Caco-2 (cell line): Measurements from ENCODE around the gene CPNE1. TPM values are rescaled to one million over a fixed set of nuclear protein-coding genes. Genes with fewer than 3 reads are reported as not detected.
A peak's percentile ranks its signal among the peaks of the same experiment; 100 is the strongest.

Source experiments
- BruUV-seq: library from RNA; stranded (reverse); fragments of 400-500 nt; replicated peaks from 2 replicates; lab custom pipeline; 2021; lab: Mats Ljungman, UMichigan
- CTCF ChIA-PET: fragments of 300-600 bp; sonication (Branson Sonifier 250); formaldehyde crosslinking; loops from one replicate; lab custom pipeline; 2022; ENCODE audit warnings: antibody characterized with exemption; lab: Charles Lee
- POLR2A ChIA-PET: fragments of 300-600 bp; sonication (Branson Sonifier 250); formaldehyde crosslinking; loops from one replicate; lab custom pipeline; 2022; ENCODE audit warnings: antibody characterized with exemption; lab: Charles Lee
- DNase-seq, 2 experiments: peaks; one replicate each; pipeline versions ENCODE4 v3.0.0 to v3.0.0-alpha.2; 2020 to 2022
- H3K27me3 ChIP-seq: replicated peaks from 2 replicates; pipeline ENCODE4 v1.6.0; 2011; ENCODE audit warnings: low read length; ENCODE audit not compliant: control insufficient read depth, insufficient read depth
- H3K36me3 ChIP-seq: 2 replicates; pipeline ENCODE4 v1.5.1; 2011; ENCODE audit warnings: low read length; ENCODE audit not compliant: control insufficient read depth, insufficient read depth
- H3K4me1 ChIP-seq: fragments of 250-450 bp; sonication (Bioruptor Pico); 2 replicates; pipeline ENCODE4 v1.5.1; 2020; ENCODE audit warnings: mild to moderate bottlenecking
- H3K4me3 ChIP-seq: 2 replicates; pipeline ENCODE4 v1.5.1; 2011; ENCODE audit warnings: low read depth, mild to moderate bottlenecking, control low read depth, low read length
- H3K9me3 ChIP-seq: fragments of 250-450 bp; sonication (Bioruptor Pico); 2 replicates; pipeline ENCODE4 v1.5.1; 2020; ENCODE audit warnings: mild to moderate bottlenecking, moderate library complexity
- H3K27ac Mint-ChIP-seq: one replicate; pipeline ENCODE4 v1.8.0; 2022; ENCODE audit warnings: mixed read lengths; ENCODE audit not compliant: unreplicated experiment
- H3K27me3 Mint-ChIP-seq: one replicate; pipeline ENCODE4 v1.8.0; 2022; ENCODE audit warnings: mixed read lengths; ENCODE audit not compliant: insufficient read depth, unreplicated experiment
- H3K36me3 Mint-ChIP-seq: one replicate; pipeline ENCODE4 v1.8.0; 2022; ENCODE audit warnings: mild to moderate bottlenecking, mixed read lengths; ENCODE audit not compliant: insufficient read depth, unreplicated experiment
- H3K4me1 Mint-ChIP-seq: one replicate; pipeline ENCODE4 v1.8.0; 2022; ENCODE audit warnings: low read depth, mixed read lengths; ENCODE audit not compliant: unreplicated experiment
- H3K4me3 Mint-ChIP-seq: one replicate; pipeline ENCODE4 v1.8.0; 2022; ENCODE audit warnings: mild to moderate bottlenecking, moderate library complexity, mixed read lengths; ENCODE audit not compliant: unreplicated experiment
- H3K9me3 Mint-ChIP-seq: one replicate; pipeline ENCODE4 v1.8.0; 2022; ENCODE audit warnings: mixed read lengths; ENCODE audit not compliant: unreplicated experiment
- intact Hi-C: fragments of 100-400 bp; cut with micrococcal nuclease; formaldehyde crosslinking; loops from one replicate; pipeline ENCODE4 v1.10.0; 2022; ENCODE audit not compliant: unreplicated experiment
- total RNA-seq: library from RNA; stranded (reverse); gene quantifications from 2 replicates; pipeline ENCODE4 v1.2.3, GENCODE V29; 2022
- TF ChIP-seq, protein P1 (sequence below), 2 experiments: fragments of 200-600 bp in 1 of 2; IDR thresholded peaks; 1 replicate in 1 of 2; 2 replicates in 1 of 2; pipeline versions ENCODE4 v1.5.1 to v1.8.0; 2011 to 2022; ENCODE audit warnings: antibody characterized with exemption in 1 of 2, control low read depth in 1 of 2, inconsistent platforms in 1 of 2, low read depth in 1 of 2, low read length in 1 of 2, mild to moderate bottlenecking in 1 of 2, moderate library complexity in 1 of 2; ENCODE audit not compliant: insufficient read depth in 1 of 2, severe bottlenecking in 1 of 2, unreplicated experiment in 1 of 2

The CPNE1 gene
- total RNA-seq, 1 experiment from 2014 or later = 833 TPM

DNA sequence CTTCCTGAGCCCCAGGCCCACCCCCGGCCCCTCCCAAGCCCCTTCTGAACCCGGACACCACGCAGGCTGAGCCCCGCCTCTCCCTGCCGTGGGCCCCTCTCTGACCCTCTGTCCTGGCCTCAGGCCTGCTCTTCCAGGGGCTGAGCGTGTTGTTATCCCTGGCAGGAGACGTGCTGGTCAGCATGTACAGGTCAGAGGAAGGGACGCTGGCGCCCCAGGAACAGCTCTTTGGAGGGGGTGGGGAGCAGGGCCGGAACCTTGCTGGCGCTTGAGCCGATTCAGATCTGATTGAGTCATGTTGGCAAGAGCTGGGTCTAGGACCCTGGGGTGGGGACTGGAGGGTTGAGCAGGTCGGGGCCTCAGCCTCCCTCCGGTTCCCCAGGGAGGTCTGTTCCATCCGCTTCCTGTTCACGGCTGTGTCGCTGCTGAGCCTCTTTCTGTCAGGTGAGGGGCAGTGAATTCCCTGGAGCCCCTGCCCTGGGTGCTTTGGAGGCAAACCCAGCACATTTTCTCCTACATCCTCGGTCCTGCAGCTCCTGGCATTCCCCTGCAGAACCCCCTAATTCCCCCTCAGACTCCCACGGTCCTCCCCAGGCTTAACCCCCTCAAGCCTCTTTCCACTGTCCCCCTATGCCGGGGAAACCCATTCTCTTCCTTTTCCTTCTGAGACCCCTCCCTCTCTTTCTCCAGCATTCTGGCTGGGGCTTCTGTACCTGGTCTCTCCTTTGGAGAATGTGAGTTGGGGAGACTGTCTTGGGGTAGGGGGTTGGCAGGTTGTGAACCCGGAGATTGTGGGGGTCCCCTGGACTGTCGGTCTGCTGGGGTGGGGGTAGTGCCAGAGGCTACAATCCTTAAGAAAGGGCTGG, 47.1 kb downstream of the CPNE1 start:
- intact Hi-C loops = loop anchor here (2.0 to 10.0 kb wide), 6 partner anchors 17 to 579 kb away; partner anchors contain the start of genes PHF20 and SCAND1
- Histone ChIP-seq H3K4me1 (peaks cover 5% of the 10 kb centered on the region; the same call in 1 of the 2 replicates), H3K36me3 (no peaks in the 10 kb centered on the region), H3K27me3 (no peaks in the 10 kb centered on the region), H3K9me3 (no peaks in the 10 kb centered on the region), H3K4me3 (peak overlapping the region; percentile 66)
- Mint-ChIP-seq H3K9me3 (no peaks in the 10 kb centered on the region), H3K4me1 (peaks cover 29% of the 10 kb centered on the region), H3K27me3 (no peaks in the 10 kb centered on the region), H3K36me3 (peaks cover 85% of the 10 kb centered on the region), H3K4me3 (peak overlapping the region; percentile 98), H3K27ac (peak overlapping the region; percentile 100)
- BruUV-seq = no TSS peak
- TF ChIP-seq, protein P1, sequence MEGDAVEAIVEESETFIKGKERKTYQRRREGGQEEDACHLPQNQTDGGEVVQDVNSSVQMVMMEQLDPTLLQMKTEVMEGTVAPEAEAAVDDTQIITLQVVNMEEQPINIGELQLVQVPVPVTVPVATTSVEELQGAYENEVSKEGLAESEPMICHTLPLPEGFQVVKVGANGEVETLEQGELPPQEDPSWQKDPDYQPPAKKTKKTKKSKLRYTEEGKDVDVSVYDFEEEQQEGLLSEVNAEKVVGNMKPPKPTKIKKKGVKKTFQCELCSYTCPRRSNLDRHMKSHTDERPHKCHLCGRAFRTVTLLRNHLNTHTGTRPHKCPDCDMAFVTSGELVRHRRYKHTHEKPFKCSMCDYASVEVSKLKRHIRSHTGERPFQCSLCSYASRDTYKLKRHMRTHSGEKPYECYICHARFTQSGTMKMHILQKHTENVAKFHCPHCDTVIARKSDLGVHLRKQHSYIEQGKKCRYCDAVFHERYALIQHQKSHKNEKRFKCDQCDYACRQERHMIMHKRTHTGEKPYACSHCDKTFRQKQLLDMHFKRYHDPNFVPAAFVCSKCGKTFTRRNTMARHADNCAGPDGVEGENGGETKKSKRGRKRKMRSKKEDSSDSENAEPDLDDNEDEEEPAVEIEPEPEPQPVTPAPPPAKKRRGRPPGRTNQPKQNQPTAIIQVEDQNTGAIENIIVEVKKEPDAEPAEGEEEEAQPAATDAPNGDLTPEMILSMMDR (IDR thresholded peaks at IDR 0.05; ENCODE audit: insufficient read depth in 1 of 2, low read depth in 1 of 2, low read length in 1 of 2, severe bottlenecking in 1 of 2, unreplicated experiment in 1 of 2) = peak; percentile 61 to 90
- ChIA-PET CTCF (interaction anchor here (0.6 to 5.4 kb wide), 25 partner anchors 15 to 377 kb away, joined by 3 to 46 read pairs (median 6); partner anchors contain the start of genes CEP250, CPNE1, ERGIC3 and NFS1), POLR2A (interaction anchor here (0.5 to 2.8 kb wide), 9 partner anchors 16 to 336 kb away, joined by 3 to 37 read pairs (median 6); partner anchors contain the start of genes CEP250, CPNE1, ERGIC3 and RBM12)
- peak; percentile 88 to 91 for DNase-seq

DNA sequence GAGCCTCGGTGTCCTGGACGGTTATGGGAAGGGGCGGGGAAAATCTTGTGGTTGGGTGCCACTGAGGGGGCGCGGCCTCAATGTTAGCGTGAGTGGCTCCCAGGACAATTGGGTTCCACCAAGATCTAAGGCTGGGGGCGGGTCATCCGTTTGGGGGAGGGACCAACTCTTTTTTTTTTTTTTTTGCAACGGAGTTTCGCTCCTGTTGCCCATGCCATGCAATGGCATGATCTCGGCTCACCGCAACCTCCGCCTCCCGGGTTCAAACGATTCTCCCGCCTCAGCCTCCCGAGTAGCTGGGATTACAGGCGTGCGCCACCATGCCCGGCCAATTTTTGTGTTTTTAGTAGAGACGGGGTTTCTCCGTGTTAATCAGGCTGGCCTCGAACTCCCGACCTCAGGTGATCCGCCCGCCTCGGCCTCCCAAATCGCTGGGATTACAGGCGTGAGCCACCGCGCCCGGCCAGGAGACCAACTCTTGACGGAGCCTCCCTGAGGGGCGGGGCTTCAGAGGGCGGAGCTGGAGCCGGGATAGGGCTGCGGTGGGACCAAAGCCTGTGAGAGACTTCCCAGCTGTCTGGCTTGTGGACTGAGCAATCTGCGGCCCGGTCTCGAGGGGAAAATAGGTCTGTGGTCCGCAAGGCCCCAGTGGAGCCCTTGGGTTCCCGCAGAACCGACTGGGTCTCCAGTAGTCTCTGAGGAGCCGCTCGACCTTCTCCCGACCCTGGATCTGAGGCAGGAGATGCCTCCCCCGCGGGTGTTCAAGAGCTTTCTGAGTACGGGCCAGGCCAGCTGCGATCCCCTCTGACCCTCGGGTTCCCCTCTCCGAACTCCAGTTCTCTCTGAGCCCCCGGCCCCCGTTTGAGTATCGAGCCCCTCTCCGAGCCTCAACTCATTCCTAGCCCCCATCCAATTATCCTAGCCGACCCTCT, 48.0 kb downstream of the CPNE1 start:
- H3K9me3 ChIP-seq = no peaks in the 10 kb centered on the region
- Mint-ChIP-seq H3K9me3 (no peaks in the 10 kb centered on the region), H3K36me3 (peaks cover 79% of the 10 kb centered on the region), H3K27me3 (no peaks in the 10 kb centered on the region), H3K27ac (peak overlapping the region; percentile 100), H3K4me1 (peaks cover 29% of the 10 kb centered on the region), H3K4me3 (peak overlapping the region; percentile 98)
- ChIA-PET CTCF (interaction anchor here (0.6 to 5.4 kb wide), 21 partner anchors 10 to 378 kb away, joined by 3 to 46 read pairs (median 5); partner anchors contain the start of genes CEP250, CPNE1, ERGIC3 and NFS1), POLR2A (interaction anchor here (0.5 to 2.8 kb wide), 17 partner anchors 9 to 337 kb away, joined by 3 to 38 read pairs (median 6); partner anchors contain the start of genes CEP250, CPNE1, ERGIC3 and NFS1)
- BruUV-seq = TSS peak; percentile 26
- intact Hi-C loops = loop anchor here (1.0 to 10.0 kb wide), 14 partner anchors 15 to 578 kb away; partner anchors contain the start of genes CEP250, CPNE1, NFS1 and PHF20
- TF ChIP-seq, protein P1 (IDR thresholded peaks at IDR 0.05; ENCODE audit: insufficient read depth in 1 of 2, low read depth in 1 of 2, low read length in 1 of 2, severe bottlenecking in 1 of 2, unreplicated experiment in 1 of 2) = no peak
- no peaks in the 10 kb centered on the region for H3K27me3 ChIP-seq
- DNase-seq = peak; percentile 96
- H3K4me1 ChIP-seq = peaks cover 5% of the 10 kb centered on the region; the same call in 1 of the 2 replicates
- no peaks in the 10 kb centered on the region for H3K36me3 ChIP-seq
- H3K4me3 ChIP-seq = peak overlapping the region; percentile 66
